Activated CD4-positive, alpha-beta T cell treated with anti-CD3 and anti-CD28 coated beads for 24 hours (primary cell): ENCODE data around the gene C1orf35.
"Not testable (repeated sequence)": the region's sequence is repeated elsewhere in the genome, so short reads cannot be mapped to it uniquely, and the experiment has no call there.

ENCODE experiments used
- DNase-seq, 2 donors: peaks; one replicate each; pipeline ENCODE4 v3.0.0-alpha.2; 2020; ENCODE audit warnings: low read depth in 2 of 2

Gene C1orf35

DNA sequence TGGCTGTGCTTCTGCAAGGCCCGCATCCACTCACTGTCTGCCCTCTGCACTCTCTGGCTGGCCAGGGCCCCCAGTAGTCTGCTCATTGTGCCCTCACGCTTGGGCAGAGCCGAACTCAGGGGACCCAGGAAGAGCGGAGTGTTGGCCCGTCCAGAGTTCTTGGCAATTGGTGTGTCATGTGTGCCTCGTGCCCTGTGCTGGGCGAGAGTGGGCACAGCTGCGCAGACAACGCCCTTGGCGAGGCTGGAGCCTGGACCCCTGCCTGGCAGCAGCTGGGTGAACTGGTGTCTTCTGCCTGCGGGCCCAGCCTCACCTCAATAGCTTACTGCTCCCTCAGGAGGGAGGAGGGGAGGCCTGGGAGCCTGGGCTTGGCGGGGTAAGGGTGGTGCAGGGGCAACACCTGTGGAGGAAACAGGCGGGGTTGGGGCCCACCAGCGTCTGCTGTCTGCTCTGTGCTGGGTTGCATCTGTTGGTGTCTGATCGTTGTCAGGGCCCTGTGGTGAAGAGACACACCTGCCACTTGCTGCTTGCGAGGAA, 39.1 kb upstream of the C1orf35 start:
- DNase-seq: no peak

GRCh38 chr1:228141226-228142044, 38.3 kb upstream of the C1orf35 start:
- no peak for DNase-seq

GRCh38 chr1:228140724-228141225, 37.6 kb upstream of the C1orf35 start:
- DNase-seq: no peak

GRCh38 chr1:228139931-228140723, 37.0 kb upstream of the C1orf35 start, which contains the start of gene GUK1:
Gene GUK1, plus strand, starts transcription at chr1:228140279. Its CDS starts 24 bp downstream, at chr1:228140303.
- peak; percentile 99 to 100 for DNase-seq

DNA sequence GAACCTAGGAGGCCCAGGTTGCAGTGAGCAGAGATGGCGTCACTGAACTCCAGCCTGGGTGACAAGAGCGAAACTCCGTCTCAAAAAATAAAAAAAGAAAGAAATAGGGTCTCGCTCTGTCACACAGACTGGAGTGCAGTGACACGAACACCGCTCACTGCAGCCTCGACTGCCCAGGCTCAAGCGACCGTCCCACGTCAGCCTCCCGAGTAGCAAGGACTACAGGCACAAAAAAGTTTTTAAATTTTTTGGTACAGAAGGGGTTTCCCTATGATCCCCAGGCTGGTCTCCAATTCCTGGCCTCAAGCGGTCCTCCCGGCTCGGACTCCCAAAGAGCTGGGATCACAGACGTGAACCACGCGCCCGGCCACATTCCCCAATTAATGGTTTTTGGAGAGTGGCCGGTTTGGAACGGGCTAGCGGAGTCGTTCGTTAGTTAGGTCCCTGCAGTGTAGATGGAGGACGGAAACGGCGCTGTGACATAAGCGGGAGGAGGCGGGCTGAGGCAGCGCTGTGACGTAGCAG, 36.3 kb upstream of the C1orf35 start:
- no peak for DNase-seq

DNA sequence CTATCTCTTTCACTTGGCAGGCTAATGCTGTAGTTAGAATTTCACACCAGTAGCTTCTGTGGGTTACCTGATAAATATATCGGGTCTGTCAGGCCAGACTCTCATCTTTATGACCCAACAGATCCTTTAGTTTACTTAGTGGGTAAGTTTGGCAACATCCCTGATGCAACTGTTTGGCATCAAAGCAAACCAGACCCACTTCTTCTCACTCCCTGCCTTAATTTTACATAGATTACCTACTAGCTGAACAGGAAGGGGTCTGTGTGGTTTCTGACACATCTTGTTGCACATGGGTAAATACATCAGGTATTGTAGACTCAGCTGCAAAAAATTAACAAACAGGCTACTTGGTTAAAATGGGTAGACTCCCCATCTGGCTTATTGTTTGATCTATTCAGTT, 33.8 kb upstream of the C1orf35 start:
- no peak for DNase-seq

DNA sequence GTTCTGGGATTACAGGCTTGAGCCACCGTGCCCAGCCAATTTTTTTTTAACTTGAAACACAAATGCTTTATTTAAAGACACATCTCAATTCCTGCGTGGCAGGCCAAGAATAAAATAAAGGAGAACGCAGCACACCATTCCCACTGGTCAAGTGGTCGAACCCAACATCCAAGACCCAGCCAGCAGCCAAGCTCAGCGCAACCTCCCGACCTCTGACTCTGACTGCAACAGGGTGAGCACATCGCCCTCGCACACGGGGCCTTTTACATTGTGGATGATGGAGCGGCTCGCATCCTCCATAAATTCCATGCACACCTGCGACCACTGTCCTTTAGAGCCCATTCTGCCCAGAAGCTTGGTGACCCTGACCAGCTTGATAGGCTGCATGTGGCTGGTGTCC, 31.5 kb upstream of the C1orf35 start:
- DNase-seq: no peak

DNA sequence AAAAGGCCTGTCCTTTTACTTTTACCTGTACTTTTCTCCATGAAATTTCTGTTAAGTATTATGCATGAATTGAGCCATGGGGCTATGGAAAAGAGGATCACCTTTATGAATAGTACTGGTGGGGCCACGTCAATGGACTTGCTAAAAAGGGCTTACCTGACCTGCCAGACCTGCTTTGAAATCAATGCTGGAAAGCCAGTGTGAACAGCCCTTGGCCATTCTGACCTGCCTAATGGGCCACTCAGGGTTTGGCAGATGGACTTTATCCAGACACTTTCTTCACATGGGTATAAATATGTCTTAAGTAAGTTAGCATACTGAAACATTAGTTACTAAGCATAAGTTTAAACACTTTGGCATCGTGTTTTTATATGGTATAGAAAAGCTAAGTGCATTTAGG, 28.6 kb upstream of the C1orf35 start:
- no peak for DNase-seq

GRCh38 chr1:228125185-228125584, 22.1 kb upstream of the C1orf35 start:
- DNase-seq: no peak

DNA sequence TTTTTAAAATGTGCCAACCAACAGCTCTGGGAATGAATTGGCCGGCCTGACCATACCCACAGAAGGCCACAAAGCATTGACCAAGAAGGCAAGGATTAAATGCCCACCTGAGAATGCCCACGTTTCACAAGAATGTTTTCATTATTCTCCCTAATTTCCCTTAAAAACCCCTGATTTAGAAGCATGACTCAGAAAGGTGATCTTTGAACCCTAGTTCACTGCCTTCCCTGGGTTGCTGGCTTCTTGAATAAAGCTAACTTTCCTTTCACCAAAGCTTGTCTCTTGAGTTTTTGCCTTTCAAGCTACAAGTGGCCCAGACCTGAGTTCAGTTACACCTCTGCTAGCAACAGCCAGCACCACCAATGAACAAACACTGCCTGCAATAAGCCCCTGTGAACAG, 20.4 kb upstream of the C1orf35 start:
- DNase-seq: no peak

GRCh38 chr1:228122921-228123441, 19.9 kb upstream of the C1orf35 start:
- no peak for DNase-seq

- DNase-seq: no peak
These were observed 17.8 kb upstream of the C1orf35 start for GRCh38 chr1:228120857-228121489.

DNA sequence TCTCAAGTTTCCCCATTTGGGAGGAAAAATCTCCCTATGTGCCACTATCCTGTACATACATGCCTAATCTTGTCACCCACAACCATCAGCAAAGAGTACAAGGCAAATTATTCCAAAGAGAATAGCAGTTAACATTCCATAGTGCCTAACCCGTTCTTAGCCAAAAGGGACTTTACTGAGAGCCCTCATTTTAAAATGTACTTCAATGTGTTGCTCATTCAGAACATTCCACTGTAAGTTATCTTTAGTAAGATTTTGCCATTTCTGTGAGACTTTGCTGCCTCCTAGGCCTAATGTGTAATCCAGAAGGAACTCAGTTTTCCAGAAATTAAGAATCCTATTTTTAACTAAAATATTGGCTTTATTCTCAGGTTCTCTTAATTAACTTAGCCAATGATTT, 17.2 kb upstream of the C1orf35 start:
- DNase-seq: no peak

- DNase-seq: no peak
These were observed 14.9 kb upstream of the C1orf35 start for GRCh38 chr1:228118040-228118439.

DNA sequence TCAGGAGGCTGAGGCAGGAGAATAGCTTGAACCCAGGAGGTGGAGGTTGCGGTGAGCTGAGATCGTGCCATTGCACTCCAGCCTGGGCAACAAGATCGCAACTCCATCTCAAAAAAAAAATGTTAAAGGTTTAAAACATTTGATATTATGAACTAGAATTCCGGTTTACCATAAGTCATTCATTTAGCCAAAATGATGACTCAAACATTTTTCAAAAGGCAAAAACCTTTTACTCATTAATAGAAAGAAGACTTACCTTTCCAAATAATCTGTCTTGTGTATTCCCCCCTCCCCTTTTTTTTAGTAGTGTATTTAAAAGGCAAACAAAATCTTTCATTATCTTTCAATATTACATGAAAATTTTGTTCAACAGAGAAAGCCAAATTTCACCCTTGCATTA, 14.2 kb upstream of the C1orf35 start:
- no peak for DNase-seq

DNA sequence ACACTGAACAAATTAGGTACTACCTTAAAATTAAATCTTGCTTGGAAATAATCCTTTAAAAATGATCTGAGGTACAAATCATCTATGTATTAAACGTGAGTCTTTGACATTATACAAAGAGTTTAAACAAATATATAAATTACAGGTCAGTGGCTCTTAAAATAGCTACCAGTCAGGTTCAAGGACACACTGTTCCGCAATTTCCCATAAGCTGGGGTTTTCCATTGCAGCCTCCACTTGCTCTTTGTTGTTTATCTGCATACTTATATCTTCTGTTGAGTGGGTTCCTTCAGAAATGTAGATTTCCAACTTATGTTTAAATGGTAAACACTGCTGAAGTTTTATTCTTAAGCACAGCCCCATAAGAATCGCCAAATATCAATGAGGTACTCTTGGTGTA, 11.7 kb upstream of the C1orf35 start:
- DNase-seq: no peak

DNA sequence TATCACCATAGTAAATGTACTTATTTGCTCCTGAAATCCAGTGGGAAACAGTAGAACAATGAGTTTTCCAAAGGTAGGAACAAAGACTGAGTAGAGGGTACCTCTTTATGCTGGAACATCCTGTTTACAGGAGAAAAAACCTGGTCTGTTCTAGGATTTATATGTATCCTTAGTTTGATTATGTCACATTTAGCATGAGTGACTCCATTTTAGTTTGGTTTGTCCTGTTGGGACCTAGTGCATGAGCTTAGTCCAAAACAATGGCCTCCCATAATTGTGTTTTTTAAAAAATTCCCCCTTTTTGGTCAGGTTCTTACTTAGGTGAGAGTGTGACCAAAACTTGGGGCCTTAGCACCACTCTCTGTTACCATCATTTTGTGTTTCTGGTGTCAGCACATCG, 9.5 kb upstream of the C1orf35 start:
- DNase-seq: no peak

- no peak for DNase-seq
These were observed 9.0 kb upstream of the C1orf35 start for GRCh38 chr1:228112167-228112566.

DNA sequence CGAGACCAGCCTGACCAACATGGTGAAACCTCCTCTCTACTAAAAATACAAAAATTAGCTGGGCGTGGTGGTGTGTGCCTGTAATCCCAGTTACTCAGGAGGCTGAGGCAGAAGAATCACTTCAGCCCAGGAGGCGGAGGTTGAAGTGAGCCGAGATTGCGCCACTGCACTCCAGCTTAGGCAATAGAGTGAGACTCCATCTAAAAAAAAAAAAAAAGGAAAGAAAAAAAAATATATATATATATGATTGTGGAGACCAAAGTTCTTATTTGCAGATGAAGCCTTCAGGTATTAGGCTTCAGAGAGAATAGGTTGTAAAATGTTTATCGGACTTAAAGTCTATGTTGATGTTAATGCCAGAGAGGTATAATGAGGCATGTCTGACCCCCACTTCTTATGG, 8.2 kb upstream of the C1orf35 start:
- DNase-seq: not testable (repeated sequence)

DNA sequence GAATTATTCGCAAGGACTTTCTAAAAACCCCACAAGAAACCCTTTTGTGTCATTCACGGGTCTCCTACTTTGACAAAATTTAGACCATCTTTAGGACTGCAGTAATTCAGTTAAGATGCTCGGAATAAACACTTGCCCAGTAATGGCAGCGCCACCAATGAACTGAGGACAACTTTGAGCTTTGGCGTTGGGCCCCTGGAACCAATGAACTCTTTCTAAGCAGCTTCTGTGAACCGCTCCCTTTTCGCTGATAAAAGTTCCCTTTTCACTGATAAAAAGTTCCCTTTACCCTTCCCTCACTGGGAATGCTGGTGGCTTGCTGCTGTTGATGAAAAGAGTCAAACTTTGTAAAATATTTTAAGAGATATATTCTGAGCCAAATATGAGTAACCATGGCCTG, 7.4 kb upstream of the C1orf35 start:
- no peak for DNase-seq

- no peak for DNase-seq
These were observed 6.9 kb upstream of the C1orf35 start for GRCh38 chr1:228109962-228110488.
